ENCODE data around the gene TIE1. TPM values are rescaled to one million over a fixed set of nuclear protein-coding genes. Genes with fewer than 3 reads are reported as not detected.

Gene TIE1
- total RNA-seq, 1 experiment from 2014 or later = not detected

DNA sequence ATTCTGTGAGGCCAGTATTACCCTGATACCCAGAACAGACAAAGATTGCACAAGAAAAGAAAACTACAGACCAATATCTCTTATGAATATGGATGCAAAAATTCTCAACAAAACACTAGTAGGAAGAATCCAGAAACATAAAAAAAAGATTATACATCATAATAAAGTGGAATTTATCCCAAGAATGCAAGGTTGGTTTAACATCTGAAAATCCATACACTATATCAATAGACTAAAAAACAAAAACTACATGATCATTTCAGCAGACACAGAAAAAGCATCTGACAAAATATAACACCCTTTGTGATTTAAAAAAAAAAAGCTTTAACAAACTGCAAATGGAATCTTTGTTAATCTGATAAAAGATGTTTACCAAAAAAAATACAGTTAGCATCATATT is 24.6 kb downstream of the TIE1 start:
- intact Hi-C loops (cut with micrococcal nuclease; ENCODE audit: unreplicated experiment) = no loop called here
- no peak for TF ChIP-seq EZH2 (IDR thresholded peaks at IDR 0.05; ENCODE audit: low read depth)
- TF ChIP-seq, protein P1, sequence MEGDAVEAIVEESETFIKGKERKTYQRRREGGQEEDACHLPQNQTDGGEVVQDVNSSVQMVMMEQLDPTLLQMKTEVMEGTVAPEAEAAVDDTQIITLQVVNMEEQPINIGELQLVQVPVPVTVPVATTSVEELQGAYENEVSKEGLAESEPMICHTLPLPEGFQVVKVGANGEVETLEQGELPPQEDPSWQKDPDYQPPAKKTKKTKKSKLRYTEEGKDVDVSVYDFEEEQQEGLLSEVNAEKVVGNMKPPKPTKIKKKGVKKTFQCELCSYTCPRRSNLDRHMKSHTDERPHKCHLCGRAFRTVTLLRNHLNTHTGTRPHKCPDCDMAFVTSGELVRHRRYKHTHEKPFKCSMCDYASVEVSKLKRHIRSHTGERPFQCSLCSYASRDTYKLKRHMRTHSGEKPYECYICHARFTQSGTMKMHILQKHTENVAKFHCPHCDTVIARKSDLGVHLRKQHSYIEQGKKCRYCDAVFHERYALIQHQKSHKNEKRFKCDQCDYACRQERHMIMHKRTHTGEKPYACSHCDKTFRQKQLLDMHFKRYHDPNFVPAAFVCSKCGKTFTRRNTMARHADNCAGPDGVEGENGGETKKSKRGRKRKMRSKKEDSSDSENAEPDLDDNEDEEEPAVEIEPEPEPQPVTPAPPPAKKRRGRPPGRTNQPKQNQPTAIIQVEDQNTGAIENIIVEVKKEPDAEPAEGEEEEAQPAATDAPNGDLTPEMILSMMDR (conservative IDR thresholded peaks at IDR 0.05) = no peak
- Histone ChIP-seq H4K20me1 (ENCODE audit: insufficient read depth) (no peaks in the 10 kb centered on the region), H3K27ac (no peak overlapping the region), H3F3A (ENCODE audit: insufficient read depth, low read depth) (no peaks in the 10 kb centered on the region), H3K4me3 (no peak overlapping the region), H2AFZ (no peak overlapping the region), H3K4me2 (no peak overlapping the region), H3K27me3 (ENCODE audit: insufficient read depth, low read depth) (no peaks in the 10 kb centered on the region), H3K79me2 (ENCODE audit: low read depth) (no peaks in the 10 kb centered on the region), H3K9me2 (ENCODE audit: insufficient read depth) (no peaks in the 10 kb centered on the region), H3K4me1 (replicated peaks; ENCODE audit: insufficient read depth) (peaks cover 10% of the 10 kb centered on the region), H3K36me3 (ENCODE audit: low read depth) (no peaks in the 10 kb centered on the region), H3K9me3 (ENCODE audit: insufficient read depth, low read depth) (peaks cover 4% of the 10 kb centered on the region; the same call in 1 of the 2 replicates)
- POLR2A ChIA-PET (ENCODE audit: unreplicated experiment) = no interaction called here
- no peak for DNase-seq
- CTCF ChIA-PET = no interaction called here
- no TSS peak for BruUV-seq (replicated peaks)

DNA sequence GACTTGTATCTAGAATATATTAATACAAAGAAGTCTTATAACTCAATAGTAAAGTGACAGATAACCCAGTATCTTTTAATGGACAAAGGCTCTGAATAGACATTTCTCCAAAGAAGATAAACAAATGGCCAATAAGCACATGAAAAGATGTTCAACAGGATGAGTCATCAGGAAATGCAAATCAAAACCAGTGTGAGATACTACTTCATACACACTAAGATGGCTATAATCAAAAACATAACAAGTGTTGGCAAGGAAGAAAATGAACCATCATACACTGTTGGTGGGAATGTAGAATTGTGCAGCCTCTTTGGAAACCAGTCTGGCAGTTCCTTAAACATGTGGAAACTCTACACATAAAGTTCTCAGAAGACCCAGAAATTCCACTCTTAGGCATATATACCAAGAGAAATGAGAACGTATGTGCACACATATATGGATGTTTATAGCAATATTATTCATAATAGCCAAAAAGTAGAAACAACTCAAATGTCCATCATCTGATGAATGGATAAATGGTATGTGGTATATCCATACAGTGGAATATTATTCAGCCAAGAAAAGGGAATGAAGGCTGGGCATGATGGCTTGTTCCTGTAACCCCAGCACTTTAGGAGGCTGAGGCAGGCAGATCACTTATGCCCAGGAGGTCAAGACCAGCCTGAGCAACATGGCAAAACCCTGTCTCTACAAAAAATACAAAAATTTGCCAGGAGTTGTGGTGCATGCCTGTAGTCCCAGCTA is 26.9 kb downstream of the TIE1 start:
- Histone ChIP-seq H3K36me3 (ENCODE audit: low read depth) (no peaks in the 10 kb centered on the region), H3K9me3 (ENCODE audit: insufficient read depth, low read depth) (peaks cover 4% of the 10 kb centered on the region; the same call in 1 of the 2 replicates), H2AFZ (no peak overlapping the region), H3K9me2 (ENCODE audit: insufficient read depth) (no peaks in the 10 kb centered on the region), H3K27me3 (ENCODE audit: insufficient read depth, low read depth) (no peaks in the 10 kb centered on the region), H3K4me3 (no peak overlapping the region), H3K27ac (no peak overlapping the region), H3K79me2 (ENCODE audit: low read depth) (no peaks in the 10 kb centered on the region), H3F3A (ENCODE audit: insufficient read depth, low read depth) (no peaks in the 10 kb centered on the region), H3K4me2 (no peak overlapping the region), H3K4me1 (replicated peaks; ENCODE audit: insufficient read depth) (peaks cover 15% of the 10 kb centered on the region), H4K20me1 (ENCODE audit: insufficient read depth) (no peaks in the 10 kb centered on the region)
- no peak for TF ChIP-seq EZH2 (IDR thresholded peaks at IDR 0.05; ENCODE audit: low read depth)
- TF ChIP-seq, protein P1 (conservative IDR thresholded peaks at IDR 0.05) = no peak
- POLR2A ChIA-PET (ENCODE audit: unreplicated experiment) = no interaction called here
- CTCF ChIA-PET = no interaction called here
- no peak for DNase-seq
- intact Hi-C loops (cut with micrococcal nuclease; ENCODE audit: unreplicated experiment) = no loop called here
- BruUV-seq (replicated peaks) = no TSS peak

- H3K27me3 ChIP-seq (ENCODE audit: insufficient read depth, low read depth) = no peaks in the 10 kb centered on the region
- no peak overlapping the region for H3K4me3 ChIP-seq
- no peaks in the 10 kb centered on the region for H3K36me3 ChIP-seq (ENCODE audit: low read depth)
- intact Hi-C loops (cut with micrococcal nuclease; ENCODE audit: unreplicated experiment) = no loop called here
- CTCF ChIA-PET = interaction anchor here (0.6 to 1.1 kb wide), 2 partner anchors 45 to 90 kb away, joined by 11 to 14 read pairs; partner anchors contain the start of gene C1orf210
- H3K9me3 ChIP-seq (ENCODE audit: insufficient read depth, low read depth) = peaks cover 4% of the 10 kb centered on the region; the same call in 1 of the 2 replicates
- H3K9me2 ChIP-seq (ENCODE audit: insufficient read depth) = no peaks in the 10 kb centered on the region
- peak; percentile 61 to 77 for DNase-seq
- TSS peak; percentile 44 for BruUV-seq (replicated peaks)
- H4K20me1 ChIP-seq (ENCODE audit: insufficient read depth) = no peaks in the 10 kb centered on the region
- peak overlapping the region; percentile 53 for H3K4me2 ChIP-seq
- POLR2A ChIA-PET (ENCODE audit: unreplicated experiment) = interaction anchor here (0.7 kb wide), 1 partner anchor 73 kb away, joined by 3 read pairs; no protein-coding TSS in a partner anchor
- no peaks in the 10 kb centered on the region for H3F3A ChIP-seq (ENCODE audit: insufficient read depth, low read depth)
- peak overlapping the region; percentile 23; the same call in 1 of the 2 replicates for H3K27ac ChIP-seq
- no peak for TF ChIP-seq EZH2 (IDR thresholded peaks at IDR 0.05; ENCODE audit: low read depth)
- TF ChIP-seq, protein P1 (conservative IDR thresholded peaks at IDR 0.05) = no peak
- no peaks in the 10 kb centered on the region for H3K79me2 ChIP-seq (ENCODE audit: low read depth)
- H3K4me1 ChIP-seq (replicated peaks; ENCODE audit: insufficient read depth) = peaks cover 15% of the 10 kb centered on the region
- H2AFZ ChIP-seq = peak overlapping the region; percentile 66; the same call in 1 of the 2 replicates
Measured at GRCh38 chr1:43329995-43330751, 29.4 kb downstream of the TIE1 start.
